Measurements from ENCODE around the gene RABAC1. TPM values are rescaled to one million over a fixed set of nuclear protein-coding genes. Genes with fewer than 3 reads are reported as not detected.
A peak's percentile ranks its signal among the peaks of the same experiment; 100 is the strongest.

Gene RABAC1
- total and polyA plus RNA-seq, 2 of the 13 experiments (the other 11 are each of a cell fraction or from before 2014, with no cell fraction given) = 37.4 to 74.0 TPM

DNA sequence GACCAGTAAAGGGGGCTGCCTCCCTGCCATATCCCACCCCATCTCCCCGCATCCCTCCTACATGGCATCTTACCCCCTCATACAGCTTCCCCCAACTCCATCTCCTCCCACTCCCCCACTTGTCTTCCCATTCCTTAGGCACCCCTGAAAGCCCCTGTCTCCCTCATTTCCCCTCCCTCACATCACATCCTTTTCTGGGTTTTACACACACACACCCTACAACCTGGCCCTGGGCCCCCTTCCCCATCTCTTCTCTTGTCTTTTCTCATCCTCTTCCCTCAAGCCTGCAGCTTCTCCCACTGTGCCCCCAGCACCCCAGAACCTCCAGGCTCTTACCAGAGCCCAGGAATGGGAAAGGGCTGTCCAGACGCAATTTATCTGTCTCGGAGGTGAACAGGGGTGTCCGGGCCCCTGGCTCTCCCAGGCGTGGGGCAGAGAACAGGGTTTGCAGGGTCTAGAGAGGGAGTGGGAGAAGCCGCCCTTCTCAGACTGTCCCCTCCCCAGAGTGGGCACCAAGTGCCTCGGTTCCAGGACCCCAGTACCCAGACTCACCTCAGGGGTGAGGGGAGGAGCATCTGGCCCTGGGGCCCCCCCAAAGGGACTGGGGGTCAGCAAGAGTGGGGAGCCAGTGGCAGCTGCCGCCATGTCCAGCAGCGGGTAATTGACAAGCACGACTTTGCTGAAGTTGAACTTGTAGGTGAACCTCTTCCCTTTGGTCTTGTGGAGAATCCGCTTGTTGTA lies 50.2 kb downstream of the RABAC1 start:
- H3K9me3 ChIP-seq (ENCODE audit: low read length) = no peaks in the 10 kb centered on the region
- no peak overlapping the region for H3K9ac ChIP-seq (ENCODE audit: insufficient read depth, low read depth, low read length)
- no peaks in the 10 kb centered on the region for H3K79me2 ChIP-seq (ENCODE audit: insufficient read depth, low read length)
- H3K4me3 ChIP-seq (replicated peaks in 1 of 3; ENCODE audit: insufficient read depth in 1 of 3, low read depth in 2 of 3, low read length in 3 of 3) = no peak overlapping the region
- no peak overlapping the region for H3K4me2 ChIP-seq (ENCODE audit: low read depth, low read length)
- FAIRE-seq = no peak
- H4K20me1 ChIP-seq (ENCODE audit: insufficient read depth, low read length) = 0 out of 2 replicates have a peak, but pooled peaks cover 3% of the 10 kb centered on the region
- TF ChIP-seq GZF1 (CRISPR knock-in tag; IDR thresholded peaks at IDR 0.05) = no peak
- TF ChIP-seq CCAR2 (optimal IDR thresholded peaks at IDR 0.05; ENCODE audit: low read depth, low read length) = peak; percentile 12
- peaks cover 7 to 22% of the 10 kb centered on the region in 2 experiments for H3K27me3 ChIP-seq (ENCODE audit: control insufficient read depth in 1 of 2, insufficient read depth in 2 of 2, low read length in 2 of 2)
- intact Hi-C loops (cut with micrococcal nuclease; ENCODE audit: unreplicated experiment) (no loop called here), in situ Hi-C loops (cut with HindIII; ENCODE audit: extremely low pct_ligation_motif_present, low pct_unique_long_range_greater_than_20kb) (no loop called here)
- ATAC-seq = no peak
- BruUV-seq (replicated peaks) = TSS peak; percentile 24
- no peak for DNase-seq (ENCODE audit: low spot score)
- no peak overlapping the region for H3K27ac ChIP-seq (ENCODE audit: extremely low read length, insufficient read depth, low read length)
- POLR2A ChIA-PET = no interaction called here
- peaks cover 12 to 31% of the 10 kb centered on the region in 2 experiments; a peak in 4 of 5 replicates for H3K36me3 ChIP-seq (replicated peaks in 1 of 2; ENCODE audit: control insufficient read depth in 1 of 2, insufficient read depth in 2 of 2, low read length in 2 of 2)
- CTCF ChIA-PET (ENCODE audit: low intra/inter-chr PET ratio, low total read pairs) = no interaction called here
- H2AFZ ChIP-seq (ENCODE audit: low read length) = no peak overlapping the region
- WGBS (ENCODE audit: low lambda C conversion rate) = 96% methylated on average over 6 of the region's 11 CpGs
- H3K4me1 ChIP-seq (ENCODE audit: insufficient read depth, low read length) = peaks cover 15% of the 10 kb centered on the region

GRCh38 chr19:41907994-41908615 lies 51.0 kb downstream of the RABAC1 start:
- peaks cover 23% of the 10 kb centered on the region for H3K4me1 ChIP-seq (ENCODE audit: insufficient read depth, low read length)
- no peak overlapping the region for H2AFZ ChIP-seq (ENCODE audit: low read length)
- no peak overlapping the region for H3K27ac ChIP-seq (ENCODE audit: extremely low read length, insufficient read depth, low read length)
- no peaks in the 10 kb centered on the region for H3K79me2 ChIP-seq (ENCODE audit: insufficient read depth, low read length)
- H3K9ac ChIP-seq (ENCODE audit: insufficient read depth, low read depth, low read length) = no peak overlapping the region
- H3K27me3 ChIP-seq (ENCODE audit: control insufficient read depth in 1 of 2, insufficient read depth in 2 of 2, low read length in 2 of 2) = peaks cover 2 to 16% of the 10 kb centered on the region in 2 experiments
- TF ChIP-seq RBFOX2 (IDR thresholded peaks at IDR 0.05; ENCODE audit: low read depth, low read length) (peak; percentile 61; the same call in 1 of the 2 replicates), PITX1 (CRISPR knock-in tag; IDR thresholded peaks at IDR 0.05) (no peak), ZNF788 (CRISPR knock-in tag; IDR thresholded peaks at IDR 0.05; ENCODE audit: borderline replicate concordance) (no peak), EP300 (IDR thresholded peaks at IDR 0.05; ENCODE audit: low read depth in 2 of 2, low read length in 2 of 2) (no peak), EP300 (CRISPR knock-in tag; IDR thresholded peaks at IDR 0.05; ENCODE audit: borderline replicate concordance) (no peak), ZBTB37 (CRISPR knock-in tag; IDR thresholded peaks at IDR 0.05) (no peak), AGO2 (optimal IDR thresholded peaks at IDR 0.05; ENCODE audit: low read depth, low read length) (peak; percentile 91), ZNF224 (CRISPR knock-in tag; IDR thresholded peaks at IDR 0.05) (no peak), SKIL (CRISPR knock-in tag; IDR thresholded peaks at IDR 0.05; ENCODE audit: borderline replicate concordance) (no peak)
- TF ChIP-seq, protein P1, sequence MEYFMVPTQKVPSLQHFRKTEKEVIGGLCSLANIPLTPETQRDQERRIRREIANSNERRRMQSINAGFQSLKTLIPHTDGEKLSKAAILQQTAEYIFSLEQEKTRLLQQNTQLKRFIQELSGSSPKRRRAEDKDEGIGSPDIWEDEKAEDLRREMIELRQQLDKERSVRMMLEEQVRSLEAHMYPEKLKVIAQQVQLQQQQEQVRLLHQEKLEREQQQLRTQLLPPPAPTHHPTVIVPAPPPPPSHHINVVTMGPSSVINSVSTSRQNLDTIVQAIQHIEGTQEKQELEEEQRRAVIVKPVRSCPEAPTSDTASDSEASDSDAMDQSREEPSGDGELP (IDR thresholded peaks at IDR 0.05; ENCODE audit: borderline replicate concordance, low read depth) = no peak
- no peaks in the 10 kb centered on the region for H3K9me3 ChIP-seq (ENCODE audit: low read length)
- DNase-seq (ENCODE audit: low spot score) (no peak), ATAC-seq (no peak), FAIRE-seq (no peak)
- peaks cover 14 to 39% of the 10 kb centered on the region in 2 experiments; a peak in 4 of 5 replicates for H3K36me3 ChIP-seq (replicated peaks in 1 of 2; ENCODE audit: control insufficient read depth in 1 of 2, insufficient read depth in 2 of 2, low read length in 2 of 2)
- BruUV-seq (replicated peaks) = no TSS peak
- WGBS (ENCODE audit: low lambda C conversion rate) = 97% methylated on average over 23 of the region's 25 CpGs
- POLR2A ChIA-PET = no interaction called here
- no peak overlapping the region for H3K4me3 ChIP-seq (replicated peaks in 1 of 3; ENCODE audit: insufficient read depth in 1 of 3, low read depth in 2 of 3, low read length in 3 of 3)
- H3K4me2 ChIP-seq (ENCODE audit: low read depth, low read length) = no peak overlapping the region
- intact Hi-C loops (cut with micrococcal nuclease; ENCODE audit: unreplicated experiment) = no loop called here
- in situ Hi-C loops (cut with HindIII; ENCODE audit: extremely low pct_ligation_motif_present, low pct_unique_long_range_greater_than_20kb) = no loop called here
- H4K20me1 ChIP-seq (ENCODE audit: insufficient read depth, low read length) = 0 out of 2 replicates have a peak, but pooled peaks cover 3% of the 10 kb centered on the region
- CTCF ChIA-PET (ENCODE audit: low intra/inter-chr PET ratio, low total read pairs) = no interaction called here

Measured in HepG2 (cell line).